ENCODE results near the gene PAK6.

Gene PAK6

GRCh38 chr15:40255033-40255432 is 16.2 kb downstream of the PAK6 start:
- Histone ChIP-seq H3K4me3 (ENCODE audit: insufficient read depth, low read length, poor library complexity, severe bottlenecking) (no peak overlapping the region), H3K9ac (ENCODE audit: low read length) (no peak overlapping the region), H3K79me2 (ENCODE audit: insufficient read depth, low read length) (no peaks in the 10 kb centered on the region), H3K9me3 (ENCODE audit: insufficient read depth, low read length) (no peaks in the 10 kb centered on the region), H3K9me2 (replicated peaks; ENCODE audit: insufficient read depth, low read length) (no peaks in the 10 kb centered on the region), H3K27me3 (ENCODE audit: low read length) (no peaks in the 10 kb centered on the region), H2AFZ (ENCODE audit: low read depth, low read length, severe bottlenecking) (no peak overlapping the region), H3K27ac (ENCODE audit: low read depth, low read length) (no peak overlapping the region), H3F3A (ENCODE audit: insufficient read depth) (no peaks in the 10 kb centered on the region), H4K20me1 (ENCODE audit: low read depth, low read length) (no peaks in the 10 kb centered on the region), H3K4me2 (ENCODE audit: low read depth, low read length, poor library complexity, severe bottlenecking) (no peak overlapping the region), H3K36me3 (ENCODE audit: low read length) (no peaks in the 10 kb centered on the region)
- no peak for TF ChIP-seq CTCF (IDR thresholded peaks at IDR 0.05; ENCODE audit: insufficient read depth, low read length, poor library complexity, severe bottlenecking)
- no peak for TF ChIP-seq EZH2phosphoT487 (conservative IDR thresholded peaks at IDR 0.05; ENCODE audit: low read length)

GRCh38 chr15:40256638-40257235 is 17.9 kb downstream of the PAK6 start:
- no peaks in the 10 kb centered on the region for H3K79me2 ChIP-seq (ENCODE audit: insufficient read depth, low read length)
- TF ChIP-seq EZH2phosphoT487 (conservative IDR thresholded peaks at IDR 0.05; ENCODE audit: low read length) (no peak), CTCF (IDR thresholded peaks at IDR 0.05; ENCODE audit: insufficient read depth, low read length, poor library complexity, severe bottlenecking) (no peak)
- H3K27ac ChIP-seq (ENCODE audit: low read depth, low read length) = no peak overlapping the region
- no peaks in the 10 kb centered on the region for H3K9me2 ChIP-seq (replicated peaks; ENCODE audit: insufficient read depth, low read length)
- no peaks in the 10 kb centered on the region for H3F3A ChIP-seq (ENCODE audit: insufficient read depth)
- no peaks in the 10 kb centered on the region for H3K27me3 ChIP-seq (ENCODE audit: low read length)
- no peak overlapping the region for H3K4me2 ChIP-seq (ENCODE audit: low read depth, low read length, poor library complexity, severe bottlenecking)
- no peaks in the 10 kb centered on the region for H3K36me3 ChIP-seq (ENCODE audit: low read length)
- H3K9ac ChIP-seq (ENCODE audit: low read length) = no peak overlapping the region
- no peaks in the 10 kb centered on the region for H3K9me3 ChIP-seq (ENCODE audit: insufficient read depth, low read length)
- H4K20me1 ChIP-seq (ENCODE audit: low read depth, low read length) = no peaks in the 10 kb centered on the region
- no peak overlapping the region for H3K4me3 ChIP-seq (ENCODE audit: insufficient read depth, low read length, poor library complexity, severe bottlenecking)
- H2AFZ ChIP-seq (ENCODE audit: low read depth, low read length, severe bottlenecking) = no peak overlapping the region

GRCh38 chr15:40257656-40258450 is 19.0 kb downstream of the PAK6 start:
- Histone ChIP-seq H3K27me3 (ENCODE audit: low read length) (no peaks in the 10 kb centered on the region), H3K4me2 (ENCODE audit: low read depth, low read length, poor library complexity, severe bottlenecking) (no peak overlapping the region), H3K9ac (ENCODE audit: low read length) (no peak overlapping the region), H3K79me2 (ENCODE audit: insufficient read depth, low read length) (no peaks in the 10 kb centered on the region), H2AFZ (ENCODE audit: low read depth, low read length, severe bottlenecking) (no peak overlapping the region), H3K4me3 (ENCODE audit: insufficient read depth, low read length, poor library complexity, severe bottlenecking) (no peak overlapping the region), H3K36me3 (ENCODE audit: low read length) (no peaks in the 10 kb centered on the region), H3K9me3 (ENCODE audit: insufficient read depth, low read length) (no peaks in the 10 kb centered on the region), H4K20me1 (ENCODE audit: low read depth, low read length) (no peaks in the 10 kb centered on the region), H3F3A (ENCODE audit: insufficient read depth) (no peaks in the 10 kb centered on the region), H3K27ac (ENCODE audit: low read depth, low read length) (no peak overlapping the region), H3K9me2 (replicated peaks; ENCODE audit: insufficient read depth, low read length) (no peaks in the 10 kb centered on the region)
- no peak for TF ChIP-seq CTCF (IDR thresholded peaks at IDR 0.05; ENCODE audit: insufficient read depth, low read length, poor library complexity, severe bottlenecking)
